Panc1 (cell line): ENCODE data around the gene COX8A. TPM values are rescaled to one million over a fixed set of nuclear protein-coding genes. Genes with fewer than 3 reads are reported as not detected.

ENCODE experiments used
- ATAC-seq: fragments of 200-7000 bp; cut with Tn5 transposase; 2 replicates; pipeline ENCODE4 v1.9.1; 2020; ENCODE audit warnings: mild to moderate bottlenecking, moderate library complexity
- BruUV-seq: library from RNA; stranded (reverse); fragments of 400-500 nt; replicated peaks from 2 replicates; lab custom pipeline; 2021; lab: Mats Ljungman, UMichigan
- CTCF ChIA-PET: fragments of 300-600 bp; sonication (Branson Sonifier 250); formaldehyde crosslinking; loops from one replicate; lab custom pipeline; 2022; ENCODE audit warnings: antibody characterized with exemption; lab: Charles Lee
- POLR2A ChIA-PET: fragments of 300-600 bp; sonication (Branson Sonifier 250); formaldehyde crosslinking; loops from one replicate; lab custom pipeline; 2022; ENCODE audit warnings: antibody characterized with exemption; lab: Charles Lee
- DNase-seq: peaks from one replicate; pipeline ENCODE4 v3.0.0-alpha.2; 2010; ENCODE audit warnings: low read depth, low spot score
- H3K27ac ChIP-seq: 2 replicates; pipeline ENCODE4 v1.5.1; 2011; ENCODE audit warnings: mild to moderate bottlenecking, low read length, inconsistent platforms
- H3K27me3 ChIP-seq: fragments of 200-500 bp; sonication (Bioruptor generic); 2 replicates; pipeline ENCODE4 v1.6.0; 2014; ENCODE audit warnings: low read length, inconsistent platforms; ENCODE audit not compliant: control insufficient read depth, insufficient read depth
- H3K36me3 ChIP-seq: fragments of 200-500 bp; sonication (Bioruptor generic); 2 replicates; pipeline ENCODE4 v1.5.1; 2014; ENCODE audit warnings: inconsistent platforms, mild to moderate bottlenecking, low read length, moderate library complexity; ENCODE audit not compliant: control insufficient read depth, insufficient read depth
- H3K4me1 ChIP-seq: 2 replicates; pipeline ENCODE4 v1.5.1; 2011; ENCODE audit warnings: inconsistent platforms, mild to moderate bottlenecking, low read length, moderate library complexity; ENCODE audit not compliant: control insufficient read depth, insufficient read depth
- H3K4me3 ChIP-seq, 2 experiments: 2 replicates each; pipeline ENCODE4 v1.5.1; 2011 to 2012; ENCODE audit warnings: low read depth in 2 of 2, low read length in 2 of 2, mild to moderate bottlenecking in 2 of 2, inconsistent platforms in 1 of 2, moderate library complexity in 1 of 2
- H3K9me3 ChIP-seq: fragments of 200-500 bp; sonication (Bioruptor generic); 2 replicates; pipeline ENCODE4 v1.5.1; 2014; ENCODE audit warnings: low read depth, mild to moderate bottlenecking, inconsistent platforms, low read length, moderate library complexity; ENCODE audit not compliant: control insufficient read depth, insufficient read depth
- CTCF ChIP-seq: fragments of 450-650 bp; IDR thresholded peaks from 2 replicates; pipeline ENCODE4 v1.5.1; 2017; ENCODE audit warnings: mild to moderate bottlenecking
- POLR2AphosphoS5 ChIP-seq: IDR thresholded peaks from 2 replicates; pipeline ENCODE4 v1.6.1; 2012; ENCODE audit warnings: mild to moderate bottlenecking, low read depth, low read length, moderate library complexity
- REST ChIP-seq, 2 experiments: IDR thresholded peaks; 2 replicates each; pipeline ENCODE4 v1.6.1; 2011 to 2012; ENCODE audit warnings: low read depth in 2 of 2, control low read depth in 1 of 2, low read length in 1 of 2, mild to moderate bottlenecking in 1 of 2, moderate library complexity in 1 of 2; ENCODE audit not compliant: insufficient read depth in 1 of 2
- SIN3A ChIP-seq: IDR thresholded peaks from 2 replicates; pipeline ENCODE4 v1.6.1; 2012; ENCODE audit warnings: low read depth, mild to moderate bottlenecking, low read length, moderate library complexity, borderline replicate concordance; ENCODE audit not compliant: insufficient read depth
- TCF7L2 ChIP-seq: IDR thresholded peaks from 2 replicates; pipeline ENCODE4 v1.6.1; 2011; ENCODE audit warnings: mild to moderate bottlenecking, low read depth, low read length, inconsistent platforms
- in situ Hi-C: cut with HindIII; loops from 2 replicates; pipeline ENCODE4 v1.10.0; 2016; ENCODE audit warnings: low sequenced_read_pairs, low pct_unique_long_range_greater_than_20kb
- intact Hi-C: fragments of 100-400 bp; cut with micrococcal nuclease; formaldehyde crosslinking; loops from one replicate; pipeline ENCODE4 v1.10.0; 2022; ENCODE audit not compliant: unreplicated experiment
- total RNA-seq: library from RNA; stranded (reverse); gene quantifications from one replicate; pipeline ENCODE4 v1.2.1, GENCODE V29; 2021; ENCODE audit not compliant: unreplicated experiment

COX8A gene
- total RNA-seq, 1 experiment from 2014 or later = 613 TPM

GRCh38 chr11:64010783-64011182 is 36.4 kb downstream of the COX8A start:
- Histone ChIP-seq H3K4me1 (peaks cover 25% of the 10 kb centered on the region), H3K27me3 (no peaks in the 10 kb centered on the region), H3K9me3 (no peaks in the 10 kb centered on the region), H3K27ac (no peak overlapping the region), H3K4me3 (no peak overlapping the region), H3K36me3 (no peaks in the 10 kb centered on the region)
- ChIA-PET POLR2A (no interaction called here), CTCF (no interaction called here)
- TF ChIP-seq CTCF (no peak), REST (IDR thresholded peaks at IDR 0.05; ENCODE audit: insufficient read depth in 1 of 2, low read depth in 2 of 2, low read length in 1 of 2) (no peak), TCF7L2 (no peak), POLR2AphosphoS5 (no peak), SIN3A (no peak)
- in situ Hi-C loops (no loop called here), intact Hi-C loops (no loop called here)
- no peak for ATAC-seq
- DNase-seq = no peak
- BruUV-seq = no TSS peak

- DNase-seq (no peak), ATAC-seq (no peak)
- TF ChIP-seq TCF7L2 (no peak), POLR2AphosphoS5 (no peak), SIN3A (no peak), REST (IDR thresholded peaks at IDR 0.05; ENCODE audit: insufficient read depth in 1 of 2, low read depth in 2 of 2, low read length in 1 of 2) (no peak), CTCF (no peak)
- Histone ChIP-seq H3K9me3 (no peaks in the 10 kb centered on the region), H3K36me3 (no peaks in the 10 kb centered on the region), H3K27ac (no peak overlapping the region), H3K27me3 (no peaks in the 10 kb centered on the region), H3K4me1 (peaks cover 20% of the 10 kb centered on the region), H3K4me3 (no peak overlapping the region)
- ChIA-PET CTCF (no interaction called here), POLR2A (interaction anchor here (0.5 kb wide), 1 partner anchor 11 kb away, joined by 7 read pairs; no protein-coding TSS in a partner anchor)
- intact Hi-C loops = no loop called here
- in situ Hi-C loops = no loop called here
- no TSS peak for BruUV-seq
These were observed 37.0 kb downstream of the COX8A start for GRCh38 chr11:64011371-64011770.
